ENCODE results near the gene RPEL1. TPM values are rescaled to one million over a fixed set of nuclear protein-coding genes. Genes with fewer than 3 reads are reported as not detected.

The RPEL1 gene
- total RNA-seq, 1 experiment from 2014 or later, result 0.10 TPM

DNA sequence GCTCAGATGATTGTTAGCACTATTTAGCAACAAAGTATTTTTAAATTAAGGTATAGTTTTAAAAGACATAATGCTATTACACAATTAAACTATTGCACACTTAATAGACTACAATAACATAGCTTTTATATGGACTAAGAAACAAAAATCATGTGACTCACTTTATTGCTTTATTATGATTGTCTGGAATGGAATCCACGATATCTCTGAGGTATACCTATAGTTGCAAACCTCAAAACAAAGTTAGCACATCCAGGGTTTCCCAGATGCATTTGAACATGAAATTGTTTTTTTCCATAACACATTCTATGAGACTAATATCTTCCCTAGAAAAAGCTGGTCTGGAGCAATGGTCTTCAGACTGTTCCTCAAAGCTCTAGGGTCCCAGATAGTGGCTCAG lies 18.3 kb upstream of the RPEL1 start:
- ChIA-PET CTCF (interaction anchor here (1.8 to 1.9 kb wide), 2 partner anchors 11 to 17 kb away, joined by 9 to 10 read pairs; no protein-coding TSS in a partner anchor), POLR2A (interaction anchor here (1.5 to 2.5 kb wide), 2 partner anchors 30 to 35 kb away, joined by 3 to 9 read pairs; partner anchors contain the start of gene NT5C2), RAD21 (ENCODE audit: low non-redundant PET in 1 of 2, low total read pairs in 2 of 2, uncharacterized antibody in 2 of 2, unreplicated experiment in 2 of 2) (no interaction called here)
- no peaks in the 10 kb centered on the region for H3K9me3 ChIP-seq (ENCODE audit: control insufficient read depth in 1 of 2, insufficient read depth in 1 of 2, low read depth in 1 of 2, low read length in 2 of 2)
- no peaks in the 10 kb centered on the region for H4K20me1 ChIP-seq (ENCODE audit: insufficient read depth)
- BruUV-seq (replicated peaks), result no TSS peak
- no peaks in the 10 kb centered on the region for H3K36me3 ChIP-seq (ENCODE audit: control insufficient read depth in 1 of 2, insufficient read depth in 2 of 2, low read length in 2 of 2)
- H3K27ac ChIP-seq (ENCODE audit: low read depth, low read length), result no peak overlapping the region
- ATAC-seq, result no peak
- peaks cover 36 to 59% of the 10 kb centered on the region in 2 experiments for H3K4me1 ChIP-seq (ENCODE audit: control insufficient read depth in 1 of 2, insufficient read depth in 2 of 2, low read length in 2 of 2)
- H2AFZ ChIP-seq (ENCODE audit: low read depth, low read length, poor library complexity, severe bottlenecking), result peak overlapping the region; percentile 40
- no peak overlapping the region for H3K4me3 ChIP-seq (replicated peaks in 1 of 2; ENCODE audit: low read depth in 1 of 2, low read length in 2 of 2)
- peak overlapping the region; percentile 46 for H3K4me2 ChIP-seq (ENCODE audit: low read length)
- intact Hi-C loops (cut with micrococcal nuclease), result no loop called here
- no peak for TF ChIP-seq ATF3 (IDR thresholded peaks at IDR 0.05)
- TF ChIP-seq POLR2AphosphoS5 (IDR thresholded peaks at IDR 0.05; ENCODE audit: low read depth, low read length), result no peak
- TF ChIP-seq SRF (IDR thresholded peaks at IDR 0.05; ENCODE audit: low read depth), result no peak
- H3K9me2 ChIP-seq (ENCODE audit: insufficient read depth), result no peaks in the 10 kb centered on the region
- DNase-seq (ENCODE audit: low read depth, low spot score), result no peak
- H3K9ac ChIP-seq (ENCODE audit: low read length), result no peak overlapping the region
- H3K79me2 ChIP-seq (ENCODE audit: insufficient read depth, low read length), result no peaks in the 10 kb centered on the region
- no peaks in the 10 kb centered on the region for H3K27me3 ChIP-seq (ENCODE audit: insufficient read depth, low read length)

DNA sequence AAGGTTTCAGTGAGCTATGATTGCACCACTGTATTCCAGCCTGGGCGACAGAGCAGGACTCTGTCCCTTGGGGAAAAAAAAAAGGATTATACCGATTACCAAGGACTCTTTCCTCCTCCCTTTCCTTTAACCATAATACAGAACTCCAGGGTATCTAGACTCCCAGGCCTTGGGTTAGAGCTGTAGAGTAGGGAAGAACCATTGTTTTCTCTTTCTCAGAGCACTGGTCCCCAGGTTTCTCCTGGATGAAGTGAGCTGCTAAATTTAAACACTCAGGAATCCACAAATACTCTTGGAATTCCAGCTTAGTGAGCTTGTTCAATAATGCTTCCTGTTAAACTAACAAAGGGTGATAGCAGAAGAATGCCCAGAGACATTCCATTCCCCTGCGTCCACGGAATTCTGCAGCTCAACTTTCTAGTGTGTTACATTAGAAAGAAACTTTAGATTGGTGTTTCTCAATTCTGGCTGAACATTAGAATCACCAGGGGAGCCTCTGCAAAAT lies 14.6 kb upstream of the RPEL1 start:
- CTCF ChIA-PET, result interaction anchor here (0.8 to 3.5 kb wide), 6 partner anchors 8 to 314 kb away, joined by 3 to 27 read pairs (median 6); partner anchors contain the start of gene CNNM2
- no peaks in the 10 kb centered on the region for H4K20me1 ChIP-seq (ENCODE audit: insufficient read depth)
- intact Hi-C loops (cut with micrococcal nuclease), result no loop called here
- peak; percentile 68; the same call in 1 of the 2 replicates for TF ChIP-seq CEBPB (IDR thresholded peaks at IDR 0.05; ENCODE audit: low read depth)
- TF ChIP-seq, protein P1, sequence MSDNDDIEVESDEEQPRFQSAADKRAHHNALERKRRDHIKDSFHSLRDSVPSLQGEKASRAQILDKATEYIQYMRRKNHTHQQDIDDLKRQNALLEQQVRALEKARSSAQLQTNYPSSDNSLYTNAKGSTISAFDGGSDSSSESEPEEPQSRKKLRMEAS (IDR thresholded peaks at IDR 0.05), result no peak
- TF ChIP-seq EZH2phosphoT487 (IDR thresholded peaks at IDR 0.05; ENCODE audit: borderline replicate concordance), result no peak
- peak; percentile 62; the same call in 1 of the 2 replicates for TF ChIP-seq FOSL1 (IDR thresholded peaks at IDR 0.05; ENCODE audit: low read depth)
- TF ChIP-seq, protein P2, sequence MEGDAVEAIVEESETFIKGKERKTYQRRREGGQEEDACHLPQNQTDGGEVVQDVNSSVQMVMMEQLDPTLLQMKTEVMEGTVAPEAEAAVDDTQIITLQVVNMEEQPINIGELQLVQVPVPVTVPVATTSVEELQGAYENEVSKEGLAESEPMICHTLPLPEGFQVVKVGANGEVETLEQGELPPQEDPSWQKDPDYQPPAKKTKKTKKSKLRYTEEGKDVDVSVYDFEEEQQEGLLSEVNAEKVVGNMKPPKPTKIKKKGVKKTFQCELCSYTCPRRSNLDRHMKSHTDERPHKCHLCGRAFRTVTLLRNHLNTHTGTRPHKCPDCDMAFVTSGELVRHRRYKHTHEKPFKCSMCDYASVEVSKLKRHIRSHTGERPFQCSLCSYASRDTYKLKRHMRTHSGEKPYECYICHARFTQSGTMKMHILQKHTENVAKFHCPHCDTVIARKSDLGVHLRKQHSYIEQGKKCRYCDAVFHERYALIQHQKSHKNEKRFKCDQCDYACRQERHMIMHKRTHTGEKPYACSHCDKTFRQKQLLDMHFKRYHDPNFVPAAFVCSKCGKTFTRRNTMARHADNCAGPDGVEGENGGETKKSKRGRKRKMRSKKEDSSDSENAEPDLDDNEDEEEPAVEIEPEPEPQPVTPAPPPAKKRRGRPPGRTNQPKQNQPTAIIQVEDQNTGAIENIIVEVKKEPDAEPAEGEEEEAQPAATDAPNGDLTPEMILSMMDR (IDR thresholded peaks at IDR 0.05 in 2 of 3, conservative IDR thresholded peaks at IDR 0.05 in 1 of 3; ENCODE audit: borderline replicate concordance in 1 of 3, insufficient read depth in 1 of 3, low read depth in 2 of 3, low read length in 2 of 3), result no peak
- no peak for TF ChIP-seq POLR2A (IDR thresholded peaks at IDR 0.05; ENCODE audit: borderline replicate concordance, extremely low read depth, insufficient read depth, insufficient read length)
- peak; percentile 61; the same call in 1 of the 2 replicates for TF ChIP-seq CBX3 (IDR thresholded peaks at IDR 0.05; ENCODE audit: low read depth)
- TF ChIP-seq EGR1 (IDR thresholded peaks at IDR 0.05; ENCODE audit: low read depth), result no peak
- TF ChIP-seq JUND (IDR thresholded peaks at IDR 0.05), result peak; percentile 60; the same call in 1 of the 2 replicates
- peak; percentile 39; the same call in 1 of the 2 replicates for TF ChIP-seq POLR2AphosphoS5 (IDR thresholded peaks at IDR 0.05; ENCODE audit: low read depth, low read length)
- peak; percentile 83 for TF ChIP-seq SP1 (IDR thresholded peaks at IDR 0.05; ENCODE audit: low read depth)
- TF ChIP-seq ZBTB33 (IDR thresholded peaks at IDR 0.05; ENCODE audit: extremely low read depth, insufficient replicate concordance, low read length), result no peak
- TF ChIP-seq SIN3A (IDR thresholded peaks at IDR 0.05; ENCODE audit: low read depth), result peak; percentile 41; the same call in 1 of the 2 replicates
- no peak for TF ChIP-seq ATF3 (IDR thresholded peaks at IDR 0.05)

More for the DNA sequence above, 14.6 kb upstream of the RPEL1 start:
- no peaks in the 10 kb centered on the region for H3K79me2 ChIP-seq (ENCODE audit: insufficient read depth, low read length)
- H3K4me1 ChIP-seq (ENCODE audit: control insufficient read depth in 1 of 2, insufficient read depth in 2 of 2, low read length in 2 of 2), result peaks cover 53 to 75% of the 10 kb centered on the region in 2 experiments
- peak overlapping the region; percentile 69 for H3K4me2 ChIP-seq (ENCODE audit: low read length)
- no peaks in the 10 kb centered on the region for H3K9me2 ChIP-seq (ENCODE audit: insufficient read depth)
- no peaks in the 10 kb centered on the region for H3K36me3 ChIP-seq (ENCODE audit: control insufficient read depth in 1 of 2, insufficient read depth in 2 of 2, low read length in 2 of 2)
- POLR2A ChIA-PET, result interaction anchor here (0.8 to 3.9 kb wide), 8 partner anchors 10 to 53 kb away, joined by 3 to 34 read pairs (median 5); partner anchors contain the start of gene NT5C2
- no peaks in the 10 kb centered on the region for H3K9me3 ChIP-seq (ENCODE audit: control insufficient read depth in 1 of 2, insufficient read depth in 1 of 2, low read depth in 1 of 2, low read length in 2 of 2)
- RAD21 ChIA-PET (ENCODE audit: low non-redundant PET in 1 of 2, low total read pairs in 2 of 2, uncharacterized antibody in 2 of 2, unreplicated experiment in 2 of 2), result interaction anchor here (0.6 to 1.5 kb wide), 3 partner anchors 14 to 908 kb away, joined by 3 to 7 read pairs (median 5); no protein-coding TSS in a partner anchor
- ATAC-seq, result peak; percentile 65
- no TSS peak for BruUV-seq (replicated peaks)
- peak; percentile 49 for DNase-seq (ENCODE audit: low read depth, low spot score)
- H2AFZ ChIP-seq (ENCODE audit: low read depth, low read length, poor library complexity, severe bottlenecking), result peak overlapping the region; percentile 97
- H3K27ac ChIP-seq (ENCODE audit: low read depth, low read length), result peak overlapping the region; percentile 89
- H3K9ac ChIP-seq (ENCODE audit: low read length), result peak overlapping the region; percentile 47
- H3K4me3 ChIP-seq (replicated peaks in 1 of 2; ENCODE audit: low read depth in 1 of 2, low read length in 2 of 2), result peak overlapping the region; percentile 2 to 38; a peak in 3 of 4 replicates
- no peaks in the 10 kb centered on the region for H3K27me3 ChIP-seq (ENCODE audit: insufficient read depth, low read length)

Measured in HCT116 (cell line).